H9 (cell line): ENCODE data around the gene KCNJ15. TPM values are rescaled to one million over a fixed set of nuclear protein-coding genes. Genes with fewer than 3 reads are reported as not detected.

ENCODE experiments used
- DNase-seq: peaks from one replicate; pipeline ENCODE4 v3.0.0-alpha.2; 2017
- H2AFZ ChIP-seq: one replicate; pipeline ENCODE4 v1.6.1; 2013; ENCODE audit warnings: mild to moderate bottlenecking, low read length, control low read depth, moderate library complexity
- H2AK5ac ChIP-seq: 2 replicates; pipeline ENCODE4 v1.6.1; 2013; ENCODE audit warnings: low read length, control low read depth, mixed read lengths; ENCODE audit not compliant: insufficient read length
- H2BK120ac ChIP-seq: one replicate; pipeline ENCODE4 v1.6.1; 2013; ENCODE audit warnings: low read depth, mild to moderate bottlenecking, low read length, control low read depth, inconsistent platforms; ENCODE audit not compliant: poor library complexity, severe bottlenecking
- H2BK12ac ChIP-seq: 2 replicates; pipeline ENCODE4 v1.6.1; 2013; ENCODE audit warnings: low read length, control low read depth, mixed read lengths, low read depth; ENCODE audit not compliant: insufficient read length
- H2BK15ac ChIP-seq: 2 replicates; pipeline ENCODE4 v1.6.1; 2013; ENCODE audit warnings: low read depth, low read length, control low read depth
- H2BK20ac ChIP-seq: one replicate; pipeline ENCODE4 v1.6.1; 2013; ENCODE audit warnings: low read depth, mild to moderate bottlenecking, low read length, control low read depth, inconsistent platforms; ENCODE audit not compliant: poor library complexity, severe bottlenecking
- H2BK5ac ChIP-seq: 2 replicates; pipeline ENCODE4 v1.6.1; 2013; ENCODE audit warnings: low read length, control low read depth, mixed read lengths; ENCODE audit not compliant: insufficient read length
- H3K14ac ChIP-seq: 2 replicates; pipeline ENCODE4 v1.6.1; 2013; ENCODE audit warnings: low read length, control low read depth; ENCODE audit not compliant: insufficient read depth
- H3K18ac ChIP-seq: 2 replicates; pipeline ENCODE4 v1.6.1; 2013; ENCODE audit warnings: low read depth, mild to moderate bottlenecking, mixed read lengths, low read length, control low read depth; ENCODE audit not compliant: insufficient read length
- H3K23ac ChIP-seq: 2 replicates; pipeline ENCODE4 v1.6.1; 2013; ENCODE audit warnings: low read length, control low read depth, mixed read lengths, low read depth; ENCODE audit not compliant: insufficient read length
- H3K23me2 ChIP-seq: 2 replicates; pipeline ENCODE4 v1.6.1; 2013; ENCODE audit warnings: low read depth, mild to moderate bottlenecking, mixed read lengths, low read length, control low read depth; ENCODE audit not compliant: insufficient read length, poor library complexity, severe bottlenecking
- H3K27ac ChIP-seq: 2 replicates; pipeline ENCODE4 v1.5.1; 2013; ENCODE audit warnings: low read length, control low read depth, mixed read lengths, low read depth; ENCODE audit not compliant: insufficient read length
- H3K27me3 ChIP-seq: 2 replicates; pipeline ENCODE4 v1.6.1; 2013; ENCODE audit warnings: low read length, control low read depth, inconsistent platforms; ENCODE audit not compliant: insufficient read depth
- H3K4ac ChIP-seq: 2 replicates; pipeline ENCODE4 v1.6.1; 2013; ENCODE audit warnings: low read depth, mild to moderate bottlenecking, control low read depth, inconsistent platforms, low read length, moderate library complexity
- H3K4me1 ChIP-seq: 2 replicates; pipeline ENCODE4 v1.6.1; 2013; ENCODE audit warnings: low read length, control low read depth, inconsistent platforms; ENCODE audit not compliant: insufficient read depth
- H3K4me2 ChIP-seq: 2 replicates; pipeline ENCODE4 v1.6.1; 2013; ENCODE audit warnings: low read length, control low read depth, mixed read lengths; ENCODE audit not compliant: insufficient read length, insufficient read depth
- H3K56ac ChIP-seq: 2 replicates; pipeline ENCODE4 v1.6.1; 2013; ENCODE audit warnings: low read depth, mild to moderate bottlenecking, mixed read lengths, low read length, control low read depth; ENCODE audit not compliant: insufficient read length
- H3K79me1 ChIP-seq: 2 replicates; pipeline ENCODE4 v1.6.1; 2013; ENCODE audit warnings: low read depth, mild to moderate bottlenecking, moderate library complexity, low read length, control low read depth, inconsistent platforms; ENCODE audit not compliant: insufficient read depth, poor library complexity, severe bottlenecking
- H3K79me2 ChIP-seq: 2 replicates; pipeline ENCODE4 v1.6.1; 2013; ENCODE audit warnings: low read length, control low read depth, inconsistent platforms; ENCODE audit not compliant: insufficient read depth
- H3K9ac ChIP-seq: 2 replicates; pipeline ENCODE4 v1.6.1; 2013; ENCODE audit warnings: low read length, control low read depth, mixed read lengths; ENCODE audit not compliant: insufficient read length; ENCODE audit errors: extremely low read depth
- H3K9me3 ChIP-seq: one replicate; pipeline ENCODE4 v1.6.1; 2013; ENCODE audit warnings: low read depth, low read length, inconsistent platforms; ENCODE audit not compliant: control insufficient read depth
- H3T11ph ChIP-seq: one replicate; pipeline ENCODE4 v1.6.1; 2013; ENCODE audit warnings: mild to moderate bottlenecking, low read length, control low read depth, inconsistent platforms
- H4K20me1 ChIP-seq: one replicate; pipeline ENCODE4 v1.6.1; 2013; ENCODE audit not compliant: control insufficient read depth, insufficient read length, insufficient read depth
- H4K5ac ChIP-seq: 2 replicates; pipeline ENCODE4 v1.6.1; 2013; ENCODE audit warnings: low read depth, mild to moderate bottlenecking, mixed read lengths, low read length, control low read depth; ENCODE audit not compliant: insufficient read length
- H4K8ac ChIP-seq: replicated peaks from 2 replicates; pipeline ENCODE4 v1.6.1; 2013; ENCODE audit warnings: low read length, control low read depth, mixed read lengths, low read depth; ENCODE audit not compliant: insufficient read length
- H4K91ac ChIP-seq: 2 replicates; pipeline ENCODE4 v1.6.1; 2013; ENCODE audit warnings: low read depth, mild to moderate bottlenecking, moderate library complexity, mixed read lengths, low read length, control low read depth; ENCODE audit not compliant: insufficient read length
- H3K27ac Mint-ChIP-seq, 3 experiments: 2 replicates in 2 of 3; 3 replicates in 1 of 3; pipeline ENCODE4 v1.8.0; 2020 to 2021; ENCODE audit warnings: mixed read lengths in 3 of 3, mild to moderate bottlenecking in 1 of 3, moderate library complexity in 1 of 3
- H3K27me3 Mint-ChIP-seq: 2 replicates; pipeline ENCODE4 v1.8.0; 2021; ENCODE audit warnings: low read depth, mild to moderate bottlenecking, moderate library complexity, mixed read lengths
- H3K36me3 Mint-ChIP-seq, 3 experiments: 2 replicates in 2 of 3; 3 replicates in 1 of 3; pipeline ENCODE4 v1.8.0; 2020 to 2021; ENCODE audit warnings: low read depth in 3 of 3, mixed read lengths in 3 of 3; ENCODE audit not compliant: insufficient read depth in 1 of 3
- H3K4me1 Mint-ChIP-seq, 2 experiments: 2 replicates each; pipeline ENCODE4 v1.8.0; 2020; ENCODE audit warnings: mixed read lengths in 2 of 2
- H3K4me3 Mint-ChIP-seq, 2 experiments: 2 replicates in 1 of 2; 3 replicates in 1 of 2; pipeline ENCODE4 v1.8.0; 2020 to 2021; ENCODE audit warnings: mild to moderate bottlenecking in 2 of 2, mixed read lengths in 2 of 2, moderate library complexity in 1 of 2
- H3K9me3 Mint-ChIP-seq, 2 experiments: 2 replicates in 1 of 2; 3 replicates in 1 of 2; pipeline ENCODE4 v1.8.0; 2020; ENCODE audit warnings: mild to moderate bottlenecking in 2 of 2, mixed read lengths in 2 of 2, moderate library complexity in 1 of 2
- CTCF ChIP-seq: fragments of 200-600 bp; sonication (generic); conservative IDR thresholded peaks from 3 replicates; pipeline ENCODE4 v1.8.0; 2021; ENCODE audit warnings: antibody characterized with exemption, mild to moderate bottlenecking
- WGBS: extraction: QIAGEN DNeasy Blood & Tissue Kit; methylation state at CpG from one replicate; pipeline ENCODE4 v1.1.7; 2013; ENCODE audit warnings: missing lambda C conversion rate, low lambda C conversion rate, mixed read lengths; ENCODE audit not compliant: insufficient read length; ENCODE audit errors: extremely low coverage; 5-methylcytosine and 5-hydroxymethylcytosine counted together
- total RNA-seq: library from RNA; stranded (reverse); gene quantifications from 2 replicates; pipeline ENCODE4 v1.2.1, GENCODE V29; 2021

Gene KCNJ15
- total RNA-seq, 1 experiment from 2014 or later: not detected

GRCh38 chr21:38258521-38259485, 2.0 kb downstream of the KCNJ15 start:
- Histone ChIP-seq H3K79me1 (no peaks in the 10 kb centered on the region), H3K4ac (no peak overlapping the region), H4K8ac (no peak overlapping the region), H2AFZ (no peak overlapping the region), H3K18ac (no peak overlapping the region), H3K9me3 (no peaks in the 10 kb centered on the region), H3K79me2 (no peaks in the 10 kb centered on the region), H3K23ac (no peak overlapping the region), H2BK20ac (no peak overlapping the region), H4K91ac (no peak overlapping the region), H3K56ac (no peak overlapping the region), H4K5ac (no peak overlapping the region), H2BK15ac (no peak overlapping the region), H2BK5ac (no peak overlapping the region), H3K23me2 (no peaks in the 10 kb centered on the region), H3K4me2 (no peak overlapping the region), H4K20me1 (no peaks in the 10 kb centered on the region), H2BK12ac (no peak overlapping the region), H3T11ph (no peak overlapping the region), H3K27me3 (no peaks in the 10 kb centered on the region), H3K14ac (no peak overlapping the region), H2BK120ac (no peak overlapping the region), H3K4me1 (no peaks in the 10 kb centered on the region), H3K27ac (no peak overlapping the region), H2AK5ac (no peak overlapping the region), H3K9ac (no peak overlapping the region)
- no peak overlapping the region for H3K4me3 Mint-ChIP-seq
- H3K4me1 Mint-ChIP-seq: peaks cover 5 to 6% of the 10 kb centered on the region in 2 experiments; a peak in 3 of 4 replicates
- no peak for TF ChIP-seq CTCF
- no peaks in the 10 kb centered on the region for H3K27me3 Mint-ChIP-seq
- H3K9me3 Mint-ChIP-seq: no peaks in the 10 kb centered on the region
- H3K36me3 Mint-ChIP-seq: no peaks in the 10 kb centered on the region
- no peak overlapping the region; a peak in 1 of 7 replicates for H3K27ac Mint-ChIP-seq
- no CpG with 5 or more reads among the region's 17 CpGs for WGBS
- DNase-seq: no peak
